Muscle of leg (tissue), 11 donors: Measurements from ENCODE around the gene SOX2. TPM values are rescaled to one million over a fixed set of nuclear protein-coding genes. Genes with fewer than 3 reads are reported as not detected.
A peak's percentile ranks its signal among the peaks of the same experiment; 100 is the strongest.

Experiments used
- DNase-seq: peaks from one replicate; pipeline ENCODE4 v3.0.0; 2013
- H3K27ac ChIP-seq: one replicate; pipeline ENCODE4 v1.5.1; 2013; ENCODE audit warnings: mild to moderate bottlenecking, low read length, control low read depth
- H3K27me3 ChIP-seq: one replicate; pipeline ENCODE4 v1.6.1; 2013; ENCODE audit warnings: low read length; ENCODE audit not compliant: control insufficient read depth, insufficient read depth
- H3K36me3 ChIP-seq: one replicate; pipeline ENCODE4 v1.6.1; 2013; ENCODE audit warnings: low read length; ENCODE audit not compliant: control insufficient read depth, insufficient read depth
- H3K4me1 ChIP-seq: one replicate; pipeline ENCODE4 v1.6.1; 2013; ENCODE audit warnings: low read length; ENCODE audit not compliant: control insufficient read depth, insufficient read depth
- H3K4me3 ChIP-seq: one replicate; pipeline ENCODE4 v1.5.1; 2013; ENCODE audit warnings: low read length, control low read depth
- H3K9me3 ChIP-seq: replicated peaks from 2 replicates; pipeline ENCODE4 v1.6.1; 2013; ENCODE audit warnings: low read depth, low read length; ENCODE audit not compliant: control insufficient read depth
- WGBS: methylation state at CpG from one replicate; pipeline ENCODE4 v1.1.5; 2013; ENCODE audit warnings: missing lambda C conversion rate; ENCODE audit not compliant: insufficient coverage; 5-methylcytosine and 5-hydroxymethylcytosine counted together
- polyA plus RNA-seq, 8 donors: library from polyadenylated mRNA; unstranded; fragments of 120-200 nt; gene quantifications; one replicate each; pipeline versions ENCODE4 v1.2.1 to v1.2.3, GENCODE V29; 2013; ENCODE audit warnings: inconsistent platforms in 1 of 8, low replicate concordance in 1 of 8; ENCODE audit not compliant: insufficient read length in 8 of 8, insufficient read depth in 1 of 8
- total RNA-seq: library from RNA; stranded (reverse); fragments of 120-200 nt; gene quantifications from one replicate; pipeline ENCODE4 v1.2.4, GENCODE V29; 2013

The SOX2 gene
- total and polyA plus RNA-seq, 9 donors = 0.22 to 1.0 (median 0.49) TPM

DNA sequence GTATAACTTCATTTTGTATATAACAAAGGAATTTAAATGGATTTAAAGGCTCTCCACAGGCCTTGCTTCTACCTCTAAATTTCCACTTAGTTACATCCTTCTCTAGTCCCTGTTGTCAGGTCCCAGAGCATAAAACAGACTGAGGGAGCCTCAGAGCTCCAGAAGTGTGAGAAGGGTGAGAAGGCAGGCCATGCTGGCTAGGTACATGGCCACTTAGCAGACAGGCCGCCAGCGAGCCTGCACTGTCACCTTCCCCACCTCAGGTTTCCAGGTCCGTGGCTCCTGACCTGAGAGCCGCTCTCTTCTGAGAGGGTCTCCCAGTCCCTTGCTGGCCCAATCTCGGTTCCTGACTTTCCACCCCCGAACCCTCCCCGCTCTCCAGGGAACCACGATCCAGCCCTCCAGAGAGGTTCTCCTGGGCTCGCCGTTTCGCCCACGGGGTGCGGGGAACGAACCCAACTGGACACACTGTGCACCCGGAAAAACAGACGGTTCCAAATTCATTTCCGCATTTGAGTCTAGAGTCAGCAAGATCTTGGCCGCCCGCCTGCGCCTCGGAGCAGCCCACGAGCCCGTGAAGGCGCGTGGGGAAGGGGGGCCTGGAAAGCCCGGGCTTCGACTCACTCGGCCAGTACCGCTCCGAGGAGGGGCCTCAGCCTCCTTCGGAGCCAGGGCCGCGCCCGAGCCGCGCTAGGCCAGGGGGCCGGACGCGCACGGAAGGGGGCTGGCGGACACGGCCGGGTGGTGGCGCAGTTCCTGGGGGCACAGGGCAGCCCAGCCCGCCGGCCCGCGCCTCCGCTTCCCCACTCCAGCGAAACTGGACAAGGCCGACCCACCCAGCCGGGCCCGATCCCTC is 16.7 kb upstream of the SOX2 start:
- peak overlapping the region; percentile 38 for H3K4me3 ChIP-seq
- H3K27ac ChIP-seq = no peak overlapping the region
- peaks cover 16% of the 10 kb centered on the region for H3K4me1 ChIP-seq
- H3K27me3 ChIP-seq = peaks cover 41% of the 10 kb centered on the region
- no peaks in the 10 kb centered on the region for H3K9me3 ChIP-seq
- 2% methylated on average over 53 of the region's 53 CpGs for whole genome bisulfite sequencing
- H3K36me3 ChIP-seq = no peaks in the 10 kb centered on the region
- DNase-seq = peak; percentile 73

GRCh38 chr3:181695661-181696491 is 15.8 kb upstream of the SOX2 start:
- H3K4me1 ChIP-seq = peaks cover 19% of the 10 kb centered on the region
- peak overlapping the region; percentile 38 for H3K4me3 ChIP-seq
- no peaks in the 10 kb centered on the region for H3K9me3 ChIP-seq
- H3K27ac ChIP-seq = no peak overlapping the region
- H3K27me3 ChIP-seq = peaks cover 49% of the 10 kb centered on the region
- DNase-seq = no peak
- WGBS = under 1% methylated on average over 54 of the region's 65 CpGs
- H3K36me3 ChIP-seq = no peaks in the 10 kb centered on the region

DNA sequence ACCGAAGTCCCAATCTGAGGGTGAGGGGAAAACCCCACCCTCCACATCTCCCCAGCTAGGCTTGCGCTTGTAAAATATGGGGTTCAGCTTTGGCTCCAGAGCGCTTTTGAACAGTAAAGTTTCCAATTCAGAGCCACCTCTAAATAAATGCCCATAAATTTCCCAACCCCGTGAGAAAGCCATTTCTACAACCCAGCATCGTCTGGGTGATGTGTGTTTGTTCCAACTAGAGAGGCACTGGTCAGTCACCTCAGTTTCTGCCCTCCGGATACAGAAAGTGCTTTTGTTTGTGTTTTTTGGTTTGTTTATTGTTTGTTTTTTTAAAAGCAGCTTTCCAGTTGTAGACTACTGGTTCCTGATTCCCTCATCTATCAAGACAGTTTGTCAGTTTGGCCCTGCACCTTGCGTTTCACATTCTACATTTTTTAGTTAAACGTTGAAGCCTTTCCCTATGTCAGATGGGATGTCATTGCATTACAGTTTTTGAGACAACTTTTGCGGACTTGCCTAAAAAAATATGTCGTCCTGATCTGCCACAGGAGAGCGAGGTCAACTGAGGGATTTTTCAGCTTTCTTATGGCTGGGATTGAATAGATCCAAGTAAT is 15.0 kb upstream of the SOX2 start:
- Histone ChIP-seq H3K4me3 (no peak overlapping the region), H3K4me1 (peaks cover 19% of the 10 kb centered on the region), H3K9me3 (no peaks in the 10 kb centered on the region), H3K27ac (no peak overlapping the region), H3K36me3 (no peaks in the 10 kb centered on the region), H3K27me3 (peaks cover 56% of the 10 kb centered on the region)
- 0% methylated on average over 1 of the region's 11 CpGs for WGBS
- DNase-seq = no peak

- WGBS = 44% methylated on average over 3 of the region's 5 CpGs
- H3K27me3 ChIP-seq = peaks cover 68% of the 10 kb centered on the region
- H3K27ac ChIP-seq = no peak overlapping the region
- no peak overlapping the region for H3K4me3 ChIP-seq
- H3K4me1 ChIP-seq = peaks cover 22% of the 10 kb centered on the region
- no peaks in the 10 kb centered on the region for H3K9me3 ChIP-seq
- DNase-seq = no peak
- H3K36me3 ChIP-seq = no peaks in the 10 kb centered on the region
These were observed 13.3 kb upstream of the SOX2 start for GRCh38 chr3:181698263-181698954.

DNA sequence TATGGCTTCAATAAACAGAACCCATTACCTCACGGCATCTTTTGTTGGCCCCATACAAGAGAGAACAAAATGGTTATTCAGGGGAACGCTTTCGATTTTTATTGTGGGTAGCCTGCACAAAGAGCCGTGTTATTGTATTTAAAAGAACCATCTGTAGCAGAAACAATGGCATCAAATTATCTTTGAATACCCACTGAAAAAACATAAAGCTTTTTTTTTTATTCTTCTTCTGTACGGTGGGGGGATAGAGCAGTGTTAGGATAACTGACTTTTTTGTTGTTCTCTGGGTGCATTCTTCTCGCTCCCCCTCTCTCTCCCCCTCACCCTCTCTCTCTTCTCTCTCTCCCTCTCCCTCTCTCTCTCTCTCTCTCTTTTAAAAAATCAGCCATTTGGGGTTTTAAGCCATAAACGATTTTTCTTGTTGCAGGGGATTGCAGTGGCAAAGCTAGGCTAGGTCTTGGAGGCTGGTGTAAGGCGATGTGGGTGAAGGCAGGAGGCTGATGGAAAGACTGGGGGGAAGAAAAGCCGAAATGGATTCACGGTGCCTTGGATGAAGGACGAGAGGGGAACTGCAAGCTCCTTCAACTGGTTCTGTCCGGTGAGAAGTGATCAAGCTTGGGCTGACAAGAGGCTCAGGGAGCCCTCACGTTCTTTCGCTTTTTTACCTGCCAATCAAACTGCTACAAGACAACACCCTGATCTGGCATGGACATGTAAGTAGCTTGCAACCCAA is 12.4 kb upstream of the SOX2 start:
- DNase-seq = no peak
- H3K27me3 ChIP-seq = peaks cover 77% of the 10 kb centered on the region
- H3K4me3 ChIP-seq = no peak overlapping the region
- H3K36me3 ChIP-seq = no peaks in the 10 kb centered on the region
- no peaks in the 10 kb centered on the region for H3K9me3 ChIP-seq
- 6% methylated on average over 6 of the region's 14 CpGs for WGBS
- no peak overlapping the region for H3K27ac ChIP-seq
- peaks cover 25% of the 10 kb centered on the region for H3K4me1 ChIP-seq

GRCh38 chr3:181700168-181701087 is 11.3 kb upstream of the SOX2 start:
- H3K36me3 ChIP-seq = no peaks in the 10 kb centered on the region
- no peaks in the 10 kb centered on the region for H3K9me3 ChIP-seq
- H3K4me3 ChIP-seq = no peak overlapping the region
- peaks cover 80% of the 10 kb centered on the region for H3K27me3 ChIP-seq
- H3K27ac ChIP-seq = no peak overlapping the region
- H3K4me1 ChIP-seq = peaks cover 22% of the 10 kb centered on the region
- peak; percentile 89 for DNase-seq
- 11% methylated on average over 10 of the region's 17 CpGs for WGBS

DNA sequence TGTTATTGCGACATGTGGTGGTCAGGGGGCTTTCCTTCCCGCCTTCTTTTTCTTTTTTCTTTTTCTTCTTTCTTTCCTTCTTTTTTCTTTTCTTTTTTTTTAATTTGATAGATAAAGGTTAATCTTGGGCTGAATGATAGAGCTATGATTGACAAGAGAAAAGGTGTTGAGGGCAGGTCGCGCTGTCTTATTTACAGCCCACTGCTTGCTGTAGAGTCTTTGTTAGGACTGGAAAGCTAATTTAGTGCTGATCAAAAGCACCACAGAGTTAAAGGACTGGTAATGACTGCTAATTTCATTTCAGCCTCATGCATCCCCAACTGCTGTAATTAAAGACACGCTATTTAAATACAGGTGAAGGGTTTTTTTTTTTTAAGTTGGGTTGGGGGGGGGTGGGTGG is 10.6 kb upstream of the SOX2 start:
- H3K4me1 ChIP-seq = peaks cover 16% of the 10 kb centered on the region
- no peaks in the 10 kb centered on the region for H3K36me3 ChIP-seq
- H3K4me3 ChIP-seq = no peak overlapping the region
- no peak overlapping the region for H3K27ac ChIP-seq
- no peaks in the 10 kb centered on the region for H3K9me3 ChIP-seq
- H3K27me3 ChIP-seq = peaks cover 77% of the 10 kb centered on the region
- DNase-seq = no peak
- WGBS = 7% methylated on average over 2 of the region's 5 CpGs

DNA sequence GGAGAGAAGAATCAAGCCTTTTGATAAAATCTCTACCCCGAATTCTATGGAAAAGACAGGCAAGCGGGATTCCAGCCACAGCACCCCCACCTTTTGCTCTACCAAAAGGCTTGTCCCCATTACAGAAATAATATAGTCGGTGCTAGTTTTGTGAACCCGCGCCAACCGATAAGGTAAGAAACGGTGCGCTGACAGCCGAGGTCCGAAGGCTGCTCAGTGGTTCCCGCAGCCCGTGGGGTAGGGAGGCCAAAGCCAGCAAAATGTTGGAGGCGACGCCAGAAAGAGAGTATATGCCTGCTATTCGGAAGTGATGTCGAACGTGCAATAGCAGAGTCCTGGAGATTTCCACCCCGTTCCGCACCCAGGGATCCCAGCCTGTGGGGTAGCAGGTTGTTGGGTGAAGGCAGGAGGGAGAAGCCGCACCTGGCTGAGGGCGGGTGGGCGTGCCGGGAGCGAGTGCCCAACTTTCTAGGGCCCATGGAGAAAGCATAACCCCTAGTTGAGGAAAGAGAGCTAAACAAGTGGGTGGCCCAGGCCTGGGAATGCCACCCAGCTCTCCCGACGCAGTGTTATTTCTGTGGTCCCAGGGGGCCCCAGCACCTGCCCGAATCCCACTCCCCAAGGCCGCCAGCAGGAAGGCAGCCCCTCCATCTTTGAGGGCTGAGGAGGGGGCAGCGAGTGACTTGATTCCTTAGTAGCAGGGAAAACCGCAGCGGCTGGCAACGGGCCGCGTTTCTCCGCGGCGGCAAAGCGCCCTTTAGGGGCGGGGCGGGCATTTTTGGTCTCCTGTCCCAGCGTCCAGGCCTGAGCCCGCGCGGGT is 7.9 kb upstream of the SOX2 start:
- Histone ChIP-seq H3K4me1 (peaks cover 9% of the 10 kb centered on the region), H3K27ac (no peak overlapping the region), H3K27me3 (peaks cover 59% of the 10 kb centered on the region), H3K4me3 (no peak overlapping the region), H3K9me3 (no peaks in the 10 kb centered on the region), H3K36me3 (no peaks in the 10 kb centered on the region)
- WGBS = 2% methylated on average over 37 of the region's 44 CpGs
- no peak for DNase-seq
